D721Med (cell line): ENCODE results near the gene SYTL1.

Experiments
- DNase-seq: peaks from one replicate; pipeline ENCODE4 v3.0.0; 2011; ENCODE audit warnings: low spot score; ENCODE audit not compliant: insufficient read length
- FAIRE-seq: peaks from 2 replicates; lab custom pipeline; 2011; peaks lifted over from hg19 to GRCh38; lab: Jason Lieb, UNC
- CTCF ChIP-seq: IDR thresholded peaks from 2 replicates; pipeline ENCODE4 v1.5.1; 2012; ENCODE audit warnings: mild to moderate bottlenecking, control low read depth; ENCODE audit not compliant: insufficient read depth; ENCODE audit errors: missing control alignments

Gene SYTL1

GRCh38 chr1:27338751-27339150 lies 3.1 kb upstream of the SYTL1 start:
- FAIRE-seq = no peak
- no peak for DNase-seq
- TF ChIP-seq CTCF = no peak

GRCh38 chr1:27339213-27339612 lies 2.6 kb upstream of the SYTL1 start:
- FAIRE-seq = no peak
- DNase-seq = no peak
- TF ChIP-seq CTCF = no peak

- DNase-seq (no peak), FAIRE-seq (no peak)
- no peak for TF ChIP-seq CTCF
Observed at GRCh38 chr1:27342391-27342777, 562 bp downstream of the SYTL1 start.

GRCh38 chr1:27342778-27343638 lies 1.2 kb downstream of the SYTL1 start:
- FAIRE-seq (no peak), DNase-seq (no peak)
- no peak for TF ChIP-seq CTCF

GRCh38 chr1:27343639-27344025 lies 1.8 kb downstream of the SYTL1 start:
- FAIRE-seq (no peak), DNase-seq (no peak)
- TF ChIP-seq CTCF = no peak

GRCh38 chr1:27345272-27345671 lies 3.5 kb downstream of the SYTL1 start:
- DNase-seq (no peak), FAIRE-seq (no peak)

More at GRCh38 chr1:27345272-27345671, 3.5 kb downstream of the SYTL1 start:
- no peak for TF ChIP-seq CTCF
